Measurements from ENCODE around the gene AGO1. TPM values are rescaled to one million over a fixed set of nuclear protein-coding genes. Genes with fewer than 3 reads are reported as not detected.
"Not testable (repeated sequence)": the region's sequence is repeated elsewhere in the genome, so short reads cannot be mapped to it uniquely, and the experiment has no call there.

Gene AGO1
- total RNA-seq, 1 donor, result 16.4 TPM

DNA sequence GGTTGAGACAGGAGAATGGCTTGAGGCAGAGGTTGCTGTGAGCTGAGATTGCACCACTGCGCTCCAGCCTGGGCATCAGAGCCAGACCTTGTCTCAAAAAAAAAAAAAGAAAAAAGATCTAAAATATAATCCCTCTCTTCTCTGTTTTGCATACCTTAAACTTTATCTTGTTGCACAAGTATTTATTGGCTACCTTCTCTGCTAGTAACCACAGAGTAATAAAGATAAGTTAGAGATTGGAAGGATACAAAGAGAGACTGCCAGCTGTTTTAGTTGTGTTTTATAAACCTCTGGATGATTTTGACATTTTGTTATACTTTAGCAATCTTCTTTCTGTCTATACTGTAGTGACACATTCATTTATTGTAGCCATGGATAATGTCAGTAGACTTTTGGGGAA, 75.5 kb downstream of the AGO1 start:
- DNase-seq (ENCODE audit: low read depth), result peak; percentile 85
- TF ChIP-seq, protein P1, sequence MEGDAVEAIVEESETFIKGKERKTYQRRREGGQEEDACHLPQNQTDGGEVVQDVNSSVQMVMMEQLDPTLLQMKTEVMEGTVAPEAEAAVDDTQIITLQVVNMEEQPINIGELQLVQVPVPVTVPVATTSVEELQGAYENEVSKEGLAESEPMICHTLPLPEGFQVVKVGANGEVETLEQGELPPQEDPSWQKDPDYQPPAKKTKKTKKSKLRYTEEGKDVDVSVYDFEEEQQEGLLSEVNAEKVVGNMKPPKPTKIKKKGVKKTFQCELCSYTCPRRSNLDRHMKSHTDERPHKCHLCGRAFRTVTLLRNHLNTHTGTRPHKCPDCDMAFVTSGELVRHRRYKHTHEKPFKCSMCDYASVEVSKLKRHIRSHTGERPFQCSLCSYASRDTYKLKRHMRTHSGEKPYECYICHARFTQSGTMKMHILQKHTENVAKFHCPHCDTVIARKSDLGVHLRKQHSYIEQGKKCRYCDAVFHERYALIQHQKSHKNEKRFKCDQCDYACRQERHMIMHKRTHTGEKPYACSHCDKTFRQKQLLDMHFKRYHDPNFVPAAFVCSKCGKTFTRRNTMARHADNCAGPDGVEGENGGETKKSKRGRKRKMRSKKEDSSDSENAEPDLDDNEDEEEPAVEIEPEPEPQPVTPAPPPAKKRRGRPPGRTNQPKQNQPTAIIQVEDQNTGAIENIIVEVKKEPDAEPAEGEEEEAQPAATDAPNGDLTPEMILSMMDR (IDR thresholded peaks at IDR 0.05; ENCODE audit: insufficient read depth, low read depth, low read length), result no peak
- H3K4me3 ChIP-seq (ENCODE audit: low read depth, low read length), result no peak overlapping the region

DNA sequence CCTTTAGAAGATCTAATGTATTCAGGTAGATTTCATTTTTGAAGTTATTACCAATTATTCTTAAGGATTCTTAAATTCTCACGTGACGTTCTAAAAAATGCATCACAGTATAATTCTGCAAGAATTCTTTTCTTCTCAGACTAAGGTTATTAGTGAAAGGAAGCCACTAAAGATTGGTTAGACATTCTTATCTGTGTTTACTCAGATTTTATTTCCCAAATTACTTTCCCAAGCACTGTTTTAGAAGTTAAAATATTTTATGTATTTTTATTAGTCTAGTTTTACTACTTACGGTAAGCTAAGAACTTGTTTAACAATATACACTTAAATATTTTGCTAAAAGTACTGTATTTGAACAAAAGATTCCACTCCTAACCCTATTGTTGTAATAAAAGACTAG, 76.3 kb downstream of the AGO1 start:
- TF ChIP-seq, protein P1 (IDR thresholded peaks at IDR 0.05; ENCODE audit: insufficient read depth, low read depth, low read length), result no peak
- peak; percentile 59 for DNase-seq (ENCODE audit: low read depth)
- no peak overlapping the region for H3K4me3 ChIP-seq (ENCODE audit: low read depth, low read length)

DNA sequence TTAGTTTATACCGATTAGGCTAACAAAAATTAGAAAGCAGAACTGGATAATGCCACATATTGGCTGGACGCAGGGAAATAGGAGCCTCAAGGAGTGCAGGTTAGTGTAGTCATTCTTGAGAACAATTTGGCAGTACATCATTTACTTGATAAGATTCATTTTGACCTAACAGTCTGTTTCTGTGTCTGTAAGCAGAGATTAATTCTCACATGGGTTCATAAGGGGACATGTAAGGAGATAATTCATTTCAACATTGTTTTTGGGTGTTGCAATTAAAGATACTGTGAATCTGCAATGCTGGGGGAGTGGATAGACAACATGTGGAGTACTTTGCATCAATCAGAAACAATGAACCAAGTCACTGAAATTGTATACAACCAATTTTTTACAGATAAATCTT, 79.9 kb downstream of the AGO1 start:
- TF ChIP-seq, protein P1 (IDR thresholded peaks at IDR 0.05; ENCODE audit: insufficient read depth, low read depth, low read length), result no peak
- peak; percentile 11 for DNase-seq (ENCODE audit: low read depth)
- no peak overlapping the region for H3K4me3 ChIP-seq (ENCODE audit: low read depth, low read length)

DNA sequence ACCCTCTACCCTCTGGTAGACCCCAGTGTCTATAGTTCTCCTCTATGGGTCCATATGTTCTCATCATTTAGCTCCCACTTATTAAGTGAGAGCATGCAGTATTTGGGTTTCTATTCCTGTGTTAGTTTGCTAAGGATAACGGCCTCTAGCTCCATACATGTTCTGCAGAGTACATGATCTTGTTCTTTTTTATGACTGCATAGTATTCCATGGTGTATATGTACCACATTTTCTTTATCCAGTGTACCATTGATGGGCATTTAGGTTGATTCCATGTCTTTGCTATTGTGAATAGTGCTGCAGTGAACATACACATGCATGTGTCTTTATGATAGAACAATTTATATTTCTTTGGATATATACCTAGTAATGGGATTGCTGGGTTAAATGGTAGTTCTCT, 81.3 kb downstream of the AGO1 start:
- not testable (repeated sequence) for DNase-seq (ENCODE audit: low read depth); H3K4me3 ChIP-seq (ENCODE audit: low read depth, low read length)

DNA sequence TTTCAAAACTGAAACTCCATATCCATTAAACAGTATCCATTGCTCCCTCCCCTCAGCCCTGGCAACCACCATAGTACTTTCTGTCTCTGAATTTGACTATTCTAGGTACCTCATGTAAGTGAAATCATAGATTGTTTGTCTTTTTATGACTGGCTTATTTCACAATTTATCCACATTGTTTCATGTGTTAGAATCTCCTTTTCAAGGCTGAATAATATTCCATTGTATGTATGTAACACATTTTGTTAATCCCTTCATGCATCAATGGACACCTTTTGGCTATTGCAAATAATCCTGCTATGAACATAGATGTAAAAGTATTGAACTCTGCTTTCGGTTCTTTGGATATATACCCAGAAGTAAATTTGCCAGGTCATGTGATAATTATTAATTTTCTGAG, 85.4 kb downstream of the AGO1 start:
- DNase-seq (ENCODE audit: low read depth), result no peak
- H3K4me3 ChIP-seq (ENCODE audit: low read depth, low read length), result no peak overlapping the region
- TF ChIP-seq, protein P1 (IDR thresholded peaks at IDR 0.05; ENCODE audit: insufficient read depth, low read depth, low read length), result no peak

DNA sequence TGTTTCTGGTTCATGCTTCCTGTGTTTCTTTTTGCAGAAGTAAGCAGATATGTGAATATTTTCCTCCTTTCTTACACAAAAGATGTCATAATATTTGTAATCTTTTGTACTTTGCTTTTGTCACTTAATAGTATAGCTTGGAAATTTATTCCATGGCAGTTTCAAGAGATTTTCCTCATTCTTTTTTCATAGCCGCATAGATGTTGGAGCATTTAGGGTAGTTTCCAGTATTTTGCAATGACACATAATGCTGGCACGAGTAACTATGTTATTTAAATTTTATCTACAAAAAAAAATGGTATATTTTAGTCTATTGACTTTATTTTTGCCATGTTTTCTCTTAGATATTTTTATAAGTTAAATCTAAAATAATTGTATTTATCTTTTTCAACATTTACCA, 88.6 kb downstream of the AGO1 start:
- no peak for DNase-seq (ENCODE audit: low read depth)
- TF ChIP-seq, protein P1 (IDR thresholded peaks at IDR 0.05; ENCODE audit: insufficient read depth, low read depth, low read length), result no peak
- H3K4me3 ChIP-seq (ENCODE audit: low read depth, low read length), result no peak overlapping the region

DNA sequence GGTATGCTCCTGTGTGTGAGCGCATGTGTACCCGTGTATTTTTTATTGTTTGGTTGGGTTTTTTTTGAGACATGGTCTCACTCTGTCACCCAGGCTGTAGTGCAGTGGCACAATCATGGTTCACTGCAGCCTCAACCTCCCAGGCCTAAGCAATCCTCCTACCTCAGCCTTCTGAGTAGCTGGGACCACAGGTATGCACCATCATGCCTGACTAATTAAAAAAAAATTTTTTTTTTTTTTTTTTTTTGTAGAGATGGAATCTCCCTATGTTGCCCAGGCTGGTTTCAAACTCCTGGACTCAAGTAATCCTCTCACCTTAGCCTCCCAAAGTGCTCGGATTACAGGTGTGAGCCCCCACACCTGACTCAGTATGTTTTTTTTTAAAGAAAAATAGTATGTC, 89.6 kb downstream of the AGO1 start:
- H3K4me3 ChIP-seq (ENCODE audit: low read depth, low read length); DNase-seq (ENCODE audit: low read depth): not testable (repeated sequence)

DNA sequence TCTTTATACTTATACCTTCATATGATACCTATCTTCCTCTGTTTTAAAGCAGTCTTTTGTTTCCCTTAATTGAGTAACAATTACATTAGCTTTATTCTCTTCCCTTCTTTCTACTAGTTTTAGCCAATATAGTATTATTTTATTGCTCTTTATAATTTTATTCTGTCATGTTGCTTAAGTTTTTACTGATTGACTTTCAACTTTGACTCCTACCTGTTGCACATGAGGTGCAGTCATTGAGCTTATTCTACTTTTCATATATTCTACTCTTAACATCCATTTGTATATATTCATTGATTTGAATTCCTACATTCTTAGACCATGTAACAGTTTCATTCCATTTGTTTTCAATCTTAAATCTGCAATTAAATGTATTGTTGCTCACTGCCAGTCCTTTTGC, 97.1 kb downstream of the AGO1 start:
- H3K4me3 ChIP-seq (ENCODE audit: low read depth, low read length), result no peak overlapping the region
- no peak for DNase-seq (ENCODE audit: low read depth)
- TF ChIP-seq, protein P1 (IDR thresholded peaks at IDR 0.05; ENCODE audit: insufficient read depth, low read depth, low read length), result no peak

Other genes starting within 250 kb of the AGO1 start
- gene PSMB2, start 241.7 kb upstream of the AGO1 start, total RNA-seq, result 20.6 and 21.2 TPM in 2 replicates
- 14.5 and 19.9 TPM in 2 replicates for gene C1orf216, start 164.3 kb upstream of the AGO1 start, total RNA-seq
- gene CLSPN, start 113.2 kb upstream of the AGO1 start, total RNA-seq, result 10.4 and 10.6 TPM in 2 replicates
- gene AGO4, start 75.2 kb upstream of the AGO1 start, total RNA-seq, result 13.8 and 16.1 TPM in 2 replicates
- 12.9 and 16.8 TPM in 2 replicates for gene AGO3, start 47.9 kb downstream of the AGO1 start, total RNA-seq
- under 0.01 TPM in 1 of 2 replicates, not detected in the other for gene TEKT2, start 200.9 kb downstream of the AGO1 start, total RNA-seq
- gene ADPRS, start 205.7 kb downstream of the AGO1 start, total RNA-seq, result 25.0 and 26.4 TPM in 2 replicates
- gene COL8A2, start 242.0 kb downstream of the AGO1 start, total RNA-seq, result 4.7 and 6.8 TPM in 2 replicates

All from fibroblast of villous mesenchyme (primary cell).